KMS-11 (cell line): Measurements from ENCODE around the gene ZBTB32.

Experiments
- H2AFZ ChIP-seq: fragments of 200-600 bp; sonication (generic); 2 replicates; pipeline ENCODE4 v1.6.1; 2016; ENCODE audit warnings: antibody characterized with exemption, mixed run types, low read depth
- H3K27ac ChIP-seq: fragments of 200-600 bp; sonication (generic); 2 replicates; pipeline ENCODE4 v1.6.1; 2016; ENCODE audit warnings: mild to moderate bottlenecking, mixed run types
- H3K27me3 ChIP-seq: fragments of 200-600 bp; sonication (generic); 2 replicates; pipeline ENCODE4 v1.6.1; 2017; ENCODE audit warnings: mild to moderate bottlenecking, low read depth, mixed run types, moderate library complexity; ENCODE audit not compliant: insufficient read depth
- H3K36me3 ChIP-seq: fragments of 200-600 bp; sonication (generic); 2 replicates; pipeline ENCODE4 v1.6.1; 2017; ENCODE audit warnings: mild to moderate bottlenecking, mixed run types; ENCODE audit not compliant: insufficient read depth
- H3K4me1 ChIP-seq: fragments of 200-600 bp; sonication (generic); 2 replicates; pipeline ENCODE4 v1.6.1; 2016; ENCODE audit warnings: mild to moderate bottlenecking, low read depth, mixed run types; ENCODE audit not compliant: poor library complexity, severe bottlenecking
- H3K4me2 ChIP-seq: fragments of 200-600 bp; sonication (generic); 2 replicates; pipeline ENCODE4 v1.7.0; 2016; ENCODE audit warnings: mild to moderate bottlenecking, mixed run types
- H3K4me3 ChIP-seq: fragments of 200-600 bp; sonication (generic); IDR thresholded peaks from 2 replicates; pipeline ENCODE4 v1.6.1; 2017; ENCODE audit warnings: low read depth, low read length, mixed read lengths; ENCODE audit not compliant: insufficient read depth
- H3K79me2 ChIP-seq: fragments of 200-600 bp; sonication (generic); 2 replicates; pipeline ENCODE4 v1.6.1; 2016; ENCODE audit warnings: low read depth, mixed run types; ENCODE audit not compliant: insufficient read depth
- H3K9ac ChIP-seq: fragments of 200-600 bp; sonication (generic); 2 replicates; pipeline ENCODE4 v1.6.1; 2016; ENCODE audit warnings: mild to moderate bottlenecking, mixed run types
- H4K20me1 ChIP-seq: fragments of 200-600 bp; sonication (generic); 2 replicates; pipeline ENCODE4 v1.6.1; 2016; ENCODE audit warnings: mild to moderate bottlenecking, mixed run types; ENCODE audit not compliant: insufficient read depth
- CTCF ChIP-seq: fragments of 200-600 bp; sonication (generic); conservative IDR thresholded peaks from 2 replicates; pipeline ENCODE4 v1.6.1; 2017; ENCODE audit warnings: low read depth, mild to moderate bottlenecking, antibody characterized with exemption, low read length, moderate library complexity, mixed read lengths

The ZBTB32 gene

DNA sequence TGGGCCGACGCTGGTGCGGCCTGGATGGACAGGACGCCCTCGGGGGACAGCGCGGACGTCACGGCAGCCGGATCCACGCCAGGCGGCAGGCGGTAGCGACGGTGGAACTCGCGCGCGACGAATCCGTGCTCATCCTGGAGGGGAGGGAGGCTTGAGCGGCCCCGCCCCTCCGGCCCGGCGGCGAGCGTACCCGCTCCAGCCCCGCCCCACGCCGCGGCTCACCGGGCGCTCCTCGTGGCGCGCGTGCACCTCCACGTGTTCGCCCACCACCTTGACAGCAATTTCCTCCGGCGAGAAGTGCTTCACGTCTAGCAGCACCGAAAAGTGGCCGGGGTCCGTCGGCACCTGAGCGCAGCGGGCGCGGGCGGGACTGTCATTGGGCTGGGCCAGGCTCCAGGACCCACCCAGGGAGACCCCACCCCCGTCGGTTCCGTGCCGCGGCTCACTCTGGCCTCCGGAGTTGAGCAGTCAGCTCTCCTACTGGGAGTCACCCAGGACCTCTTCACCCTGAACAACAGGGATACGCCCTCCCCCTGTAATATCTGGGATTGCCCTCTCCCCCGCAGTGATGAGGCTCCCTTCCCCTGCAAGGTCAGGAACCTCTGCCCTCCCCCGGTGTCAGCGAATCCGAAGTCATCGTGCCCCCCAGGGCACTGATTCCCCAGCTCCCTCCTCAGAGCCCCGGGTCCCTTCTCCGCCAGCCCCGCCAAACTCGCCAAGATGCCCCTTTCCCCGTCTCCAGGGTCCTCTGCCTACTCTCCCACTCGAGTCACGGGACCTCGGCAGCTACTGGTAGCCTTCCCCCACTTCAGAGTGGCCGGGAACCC lies 51.4 kb downstream of the ZBTB32 start:
- Histone ChIP-seq H4K20me1 (no peaks in the 10 kb centered on the region), H3K79me2 (peaks cover 12% of the 10 kb centered on the region; the same call in 1 of the 2 replicates), H3K4me1 (peaks cover 16% of the 10 kb centered on the region), H3K4me2 (no peak overlapping the region), H3K4me3 (no peak overlapping the region), H3K9ac (no peak overlapping the region), H3K36me3 (no peaks in the 10 kb centered on the region), H3K27me3 (no peaks in the 10 kb centered on the region), H3K27ac (no peak overlapping the region), H2AFZ (no peak overlapping the region)
- no peak for TF ChIP-seq CTCF

DNA sequence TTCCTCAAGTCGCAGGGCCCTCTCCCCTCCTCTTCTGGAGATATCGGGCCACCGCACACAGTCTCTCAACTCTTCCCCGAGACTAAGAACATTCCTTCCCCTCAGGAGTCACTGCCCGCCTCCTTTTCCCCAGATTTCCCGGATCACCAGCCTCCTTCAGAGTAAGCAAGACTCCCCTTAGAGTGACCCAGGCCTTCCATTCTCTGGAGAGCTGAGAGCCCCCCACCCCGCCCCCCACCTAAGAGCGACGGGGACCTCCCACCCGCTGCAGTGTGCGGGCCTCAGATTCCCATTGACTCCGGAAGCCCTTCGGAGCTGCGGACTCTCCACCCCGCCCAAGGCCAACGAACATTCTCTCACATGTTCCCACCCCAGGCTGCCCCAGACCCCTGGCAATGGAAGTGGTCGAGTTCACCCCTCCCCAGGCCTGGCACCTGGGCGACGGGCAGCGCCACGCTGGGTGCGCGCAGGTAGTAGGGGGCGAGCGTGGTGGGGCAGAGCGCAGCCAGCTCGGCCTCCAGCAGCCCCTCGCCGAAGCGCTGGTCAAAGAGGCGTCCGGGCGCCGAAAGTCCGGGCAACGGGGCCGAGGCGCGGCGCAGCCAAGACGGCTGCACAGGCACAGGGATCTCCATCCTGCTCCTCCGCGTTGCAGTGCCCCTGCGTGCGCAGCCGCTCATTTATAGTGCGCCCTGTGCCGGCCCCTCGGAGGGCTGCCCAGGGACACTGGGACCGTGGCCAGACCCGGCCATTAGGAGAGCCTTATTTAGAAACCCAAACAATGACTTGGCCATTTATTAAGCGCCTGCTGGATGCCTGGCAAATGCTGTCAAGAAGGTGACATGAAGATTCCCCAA lies 52.2 kb downstream of the ZBTB32 start, which contains the start of gene HSPB6:
HSPB6 (minus strand) TSS at position 653 of the 854 bp plus-strand sequence; CDS start at position 632, 21 bp downstream.
- Histone ChIP-seq H3K79me2 (peaks cover 12% of the 10 kb centered on the region; the same call in 1 of the 2 replicates), H2AFZ (peak within 1 kb of the TSS; percentile 94), H3K9ac (peak within 1 kb of the TSS; percentile 50), H3K4me1 (peaks cover 16% of the 10 kb centered on the region), H3K4me2 (peak within 1 kb of the TSS; percentile 84), H3K36me3 (no peaks in the 10 kb centered on the region), H3K27ac (peak within 1 kb of the TSS; percentile 75), H4K20me1 (no peaks in the 10 kb centered on the region), H3K4me3 (no peak within 1 kb of the TSS), H3K27me3 (no peaks in the 10 kb centered on the region)
- no peak for TF ChIP-seq CTCF

DNA sequence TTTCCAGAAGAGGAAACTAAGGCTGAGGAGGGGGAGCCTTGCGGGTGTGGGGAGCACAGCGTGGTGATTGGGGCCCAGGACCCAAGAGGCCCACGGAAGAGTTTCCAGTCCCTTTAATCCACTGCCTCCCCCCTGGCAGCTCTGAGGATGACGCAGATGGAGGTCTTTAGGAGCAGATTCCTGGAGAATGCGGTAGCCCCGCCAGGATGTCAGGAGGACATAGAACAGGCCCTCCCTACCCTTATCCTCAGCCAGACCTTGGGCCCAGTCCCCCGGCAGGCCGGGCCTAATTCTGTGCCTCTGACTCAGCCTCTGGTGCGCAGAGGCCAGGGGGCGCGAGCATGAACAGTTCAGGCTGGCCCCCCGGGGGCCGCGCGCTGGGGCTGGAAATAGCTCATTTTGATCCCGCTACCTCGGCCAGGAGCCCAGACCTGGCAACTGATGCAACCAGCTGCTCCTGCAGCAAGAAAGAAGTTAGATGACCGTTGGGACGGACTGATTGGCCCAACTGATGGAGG lies 52.9 kb downstream of the ZBTB32 start:
- TF ChIP-seq CTCF = no peak
- no peaks in the 10 kb centered on the region for H3K36me3 ChIP-seq
- H4K20me1 ChIP-seq = no peaks in the 10 kb centered on the region
- H3K27me3 ChIP-seq = no peaks in the 10 kb centered on the region
- H2AFZ ChIP-seq = peak overlapping the region; percentile 94
- H3K4me3 ChIP-seq = no peak overlapping the region
- H3K4me2 ChIP-seq = peak overlapping the region; percentile 84
- H3K9ac ChIP-seq = peak overlapping the region; percentile 50
- peak overlapping the region; percentile 75 for H3K27ac ChIP-seq
- peaks cover 12% of the 10 kb centered on the region; the same call in 1 of the 2 replicates for H3K79me2 ChIP-seq
- peaks cover 16% of the 10 kb centered on the region for H3K4me1 ChIP-seq

DNA sequence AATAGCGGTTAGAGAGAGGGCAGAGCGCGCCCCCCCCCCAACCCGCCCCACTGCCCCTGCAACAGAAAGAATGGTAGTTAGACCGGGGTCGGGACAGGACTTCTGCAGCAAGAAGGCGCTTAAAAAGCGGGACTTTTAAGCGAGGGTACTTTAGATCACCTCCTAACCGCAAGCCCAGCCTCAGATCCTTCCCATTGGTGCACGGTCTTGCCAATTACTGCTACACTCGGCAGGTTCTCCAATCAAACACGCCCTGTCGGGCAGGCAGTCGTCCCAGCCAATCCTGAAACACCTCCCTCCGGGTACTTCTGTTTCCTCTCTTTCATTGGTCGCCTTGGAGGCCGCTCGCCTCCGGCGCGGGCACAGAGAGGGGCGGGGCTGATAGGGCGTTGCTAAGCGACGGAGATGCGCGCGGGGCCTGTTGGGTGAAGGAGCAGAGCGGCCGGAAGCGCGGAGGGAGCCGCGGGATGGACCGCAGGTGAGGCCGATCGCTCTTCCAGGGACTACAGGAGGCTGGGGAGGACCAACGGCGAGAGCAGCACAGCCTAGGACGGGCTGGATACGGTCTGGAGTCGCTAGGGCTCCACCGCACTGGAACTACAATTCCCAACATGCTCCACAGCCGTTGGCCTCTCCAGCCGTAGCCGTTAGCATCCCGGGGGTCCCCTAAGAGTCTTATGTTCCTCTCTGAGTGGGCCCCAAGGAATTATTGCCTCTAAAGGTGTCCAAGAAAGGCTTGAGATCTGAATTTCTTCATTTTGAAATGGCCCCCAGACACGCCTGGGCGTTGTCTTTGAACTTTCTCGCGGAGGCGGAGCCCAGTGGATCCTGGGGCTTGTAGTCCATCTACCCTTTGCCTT lies 53.6 kb downstream of the ZBTB32 start, which contains the start of gene PROSER3:
PROSER3 (plus strand) TSS at position 428 of the 860 bp plus-strand sequence; CDS start at position 468, 40 bp downstream.
- TF ChIP-seq CTCF = no peak
- no peaks in the 10 kb centered on the region for H4K20me1 ChIP-seq
- H3K27me3 ChIP-seq = no peaks in the 10 kb centered on the region
- peak within 1 kb of the TSS; percentile 79 for H3K27ac ChIP-seq
- peak within 1 kb of the TSS; percentile 77 for H3K9ac ChIP-seq
- peak within 1 kb of the TSS; percentile 94 for H2AFZ ChIP-seq
- H3K79me2 ChIP-seq = peaks cover 12% of the 10 kb centered on the region; the same call in 1 of the 2 replicates
- H3K36me3 ChIP-seq = no peaks in the 10 kb centered on the region
- H3K4me3 ChIP-seq = no peak within 1 kb of the TSS
- H3K4me2 ChIP-seq = peak within 1 kb of the TSS; percentile 84
- peaks cover 16% of the 10 kb centered on the region for H3K4me1 ChIP-seq
